ENCODE data around the gene ZHX3. TPM values are rescaled to one million over a fixed set of nuclear protein-coding genes. Genes with fewer than 3 reads are reported as not detected.

Gene ZHX3
- total and polyA plus RNA-seq, 4 donors: 3.2 to 30.0 (median 8.0) TPM

GRCh38 chr20:41306061-41306727, 11.3 kb downstream of the ZHX3 start:
- no peak for TF ChIP-seq ATF3 (IDR thresholded peaks at IDR 0.05)
- no peak for TF ChIP-seq HNF4A (conservative IDR thresholded peaks at IDR 0.05)
- TF ChIP-seq GABPA (IDR thresholded peaks at IDR 0.05 in 1 of 2, conservative IDR thresholded peaks at IDR 0.05 in 1 of 2): no peak
- TF ChIP-seq REST (IDR thresholded peaks at IDR 0.05): no peak
- TF ChIP-seq RAD21 (IDR thresholded peaks at IDR 0.05): no peak
- no peak for TF ChIP-seq TAF1 (conservative IDR thresholded peaks at IDR 0.05)
- TF ChIP-seq MAX (IDR thresholded peaks at IDR 0.05): no peak
- H3K4me1 ChIP-seq (ENCODE audit: control insufficient read depth in 4 of 4, insufficient read depth in 4 of 4, low read length in 3 of 4): peaks cover 8 to 23% (median 15%) of the 10 kb centered on the region in 4 donors

GRCh38 chr20:41304424-41305079, 13.0 kb downstream of the ZHX3 start:
- DNase-seq (ENCODE audit: low spot score): no peak
- Histone ChIP-seq H3K9me3 (ENCODE audit: control insufficient read depth in 4 of 4, low read length in 3 of 4) (no peaks in the 10 kb centered on the region), H3K9ac (ENCODE audit: low read depth in 1 of 2, low read length in 2 of 2) (no peak overlapping the region), H3K27ac (ENCODE audit: low read depth in 1 of 2, low read length in 2 of 2) (no peak overlapping the region), H3K4me3 (ENCODE audit: low read depth in 1 of 3, low read length in 3 of 3) (no peak overlapping the region), H3K27me3 (ENCODE audit: control insufficient read depth in 4 of 4, insufficient read depth in 4 of 4, low read length in 3 of 4) (no peaks in the 10 kb centered on the region), H3K4me1 (ENCODE audit: control insufficient read depth in 4 of 4, insufficient read depth in 4 of 4, low read length in 3 of 4) (peaks cover 6 to 23% (median 10%) of the 10 kb centered on the region in 4 donors), H3K36me3 (ENCODE audit: control insufficient read depth in 4 of 4, insufficient read depth in 3 of 4, low read depth in 1 of 4, low read length in 3 of 4) (no peaks in the 10 kb centered on the region)
- TF ChIP-seq SP1 (IDR thresholded peaks at IDR 0.05) (no peak), FOXA2 (IDR thresholded peaks at IDR 0.05) (no peak), YY1 (IDR thresholded peaks at IDR 0.05) (no peak), JUND (IDR thresholded peaks at IDR 0.05) (no peak), RAD21 (IDR thresholded peaks at IDR 0.05) (no peak), HNF4G (IDR thresholded peaks at IDR 0.05) (no peak), ATF3 (IDR thresholded peaks at IDR 0.05) (no peak), FOXA1 (IDR thresholded peaks at IDR 0.05) (no peak), HNF4A (conservative IDR thresholded peaks at IDR 0.05) (no peak), TAF1 (conservative IDR thresholded peaks at IDR 0.05) (no peak), MAX (IDR thresholded peaks at IDR 0.05) (no peak), EGR1 (IDR thresholded peaks at IDR 0.05; ENCODE audit: low read depth in 2 of 2) (no peak), NR2F2 (IDR thresholded peaks at IDR 0.05) (no peak)
- TF ChIP-seq, protein P1, sequence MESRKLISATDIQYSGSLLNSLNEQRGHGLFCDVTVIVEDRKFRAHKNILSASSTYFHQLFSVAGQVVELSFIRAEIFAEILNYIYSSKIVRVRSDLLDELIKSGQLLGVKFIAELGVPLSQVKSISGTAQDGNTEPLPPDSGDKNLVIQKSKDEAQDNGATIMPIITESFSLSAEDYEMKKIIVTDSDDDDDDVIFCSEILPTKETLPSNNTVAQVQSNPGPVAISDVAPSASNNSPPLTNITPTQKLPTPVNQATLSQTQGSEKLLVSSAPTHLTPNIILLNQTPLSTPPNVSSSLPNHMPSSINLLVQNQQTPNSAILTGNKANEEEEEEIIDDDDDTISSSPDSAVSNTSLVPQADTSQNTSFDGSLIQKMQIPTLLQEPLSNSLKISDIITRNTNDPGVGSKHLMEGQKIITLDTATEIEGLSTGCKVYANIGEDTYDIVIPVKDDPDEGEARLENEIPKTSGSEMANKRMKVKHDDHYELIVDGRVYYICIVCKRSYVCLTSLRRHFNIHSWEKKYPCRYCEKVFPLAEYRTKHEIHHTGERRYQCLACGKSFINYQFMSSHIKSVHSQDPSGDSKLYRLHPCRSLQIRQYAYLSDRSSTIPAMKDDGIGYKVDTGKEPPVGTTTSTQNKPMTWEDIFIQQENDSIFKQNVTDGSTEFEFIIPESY (IDR thresholded peaks at IDR 0.05): no peak
- WGBS: 97% methylated on average over 3 of the region's 3 CpGs

More at GRCh38 chr20:41306061-41306727, 11.3 kb downstream of the ZHX3 start:
- no peaks in the 10 kb centered on the region for H3K36me3 ChIP-seq (ENCODE audit: control insufficient read depth in 4 of 4, insufficient read depth in 3 of 4, low read depth in 1 of 4, low read length in 3 of 4)
- H3K9me3 ChIP-seq (ENCODE audit: control insufficient read depth in 4 of 4, low read length in 3 of 4): no peaks in the 10 kb centered on the region
- no peak overlapping the region for H3K27ac ChIP-seq (ENCODE audit: low read depth in 1 of 2, low read length in 2 of 2)
- no peak overlapping the region for H3K9ac ChIP-seq (ENCODE audit: low read depth in 1 of 2, low read length in 2 of 2)
- WGBS: 92% methylated on average over 5 of the region's 5 CpGs
- no peak overlapping the region for H3K4me3 ChIP-seq (ENCODE audit: low read depth in 1 of 3, low read length in 3 of 3)
- no peak for DNase-seq (ENCODE audit: low spot score)
- H3K27me3 ChIP-seq (ENCODE audit: control insufficient read depth in 4 of 4, insufficient read depth in 4 of 4, low read length in 3 of 4): no peaks in the 10 kb centered on the region

Data from liver (tissue), 9 donors.